ENCODE results near the gene CD300C.

GRCh38 chr17:74579900-74580299 lies 34.0 kb upstream of the CD300C start:
- TF ChIP-seq EP300 (IDR thresholded peaks at IDR 0.05) (no peak), CTCF (IDR thresholded peaks at IDR 0.05) (no peak), POLR2A (IDR thresholded peaks at IDR 0.05; ENCODE audit: low read depth) (no peak), POLR2AphosphoS5 (IDR thresholded peaks at IDR 0.05) (no peak)

Measured in esophagus muscularis mucosa (tissue), 4 donors.